Esophagus muscularis mucosa (tissue), 4 donors: Measurements from ENCODE around the gene CAMK1.

Experiments
- EP300 ChIP-seq: sonication (generic); formaldehyde crosslinking; IDR thresholded peaks from one replicate; pipeline ENCODE4 v1.6.1; 2017; ENCODE audit warnings: antibody characterized with exemption
- POLR2AphosphoS5 ChIP-seq, 2 donors: sonication (generic); formaldehyde crosslinking; IDR thresholded peaks; one replicate each; pipeline ENCODE4 v1.6.1; 2017; ENCODE audit warnings: antibody characterized with exemption in 2 of 2
- TF ChIP-seq, protein P1 (sequence below), 3 experiments: fragments of 200-600 bp in 2 of 3; fragments of 450-650 bp in 1 of 3; sonication (generic) in 2 of 3; IDR thresholded peaks; one replicate each; pipeline ENCODE4 v1.5.1; 2017 to 2019; ENCODE audit warnings: antibody characterized with exemption in 3 of 3, mild to moderate bottlenecking in 2 of 3, moderate library complexity in 1 of 3

DNA sequence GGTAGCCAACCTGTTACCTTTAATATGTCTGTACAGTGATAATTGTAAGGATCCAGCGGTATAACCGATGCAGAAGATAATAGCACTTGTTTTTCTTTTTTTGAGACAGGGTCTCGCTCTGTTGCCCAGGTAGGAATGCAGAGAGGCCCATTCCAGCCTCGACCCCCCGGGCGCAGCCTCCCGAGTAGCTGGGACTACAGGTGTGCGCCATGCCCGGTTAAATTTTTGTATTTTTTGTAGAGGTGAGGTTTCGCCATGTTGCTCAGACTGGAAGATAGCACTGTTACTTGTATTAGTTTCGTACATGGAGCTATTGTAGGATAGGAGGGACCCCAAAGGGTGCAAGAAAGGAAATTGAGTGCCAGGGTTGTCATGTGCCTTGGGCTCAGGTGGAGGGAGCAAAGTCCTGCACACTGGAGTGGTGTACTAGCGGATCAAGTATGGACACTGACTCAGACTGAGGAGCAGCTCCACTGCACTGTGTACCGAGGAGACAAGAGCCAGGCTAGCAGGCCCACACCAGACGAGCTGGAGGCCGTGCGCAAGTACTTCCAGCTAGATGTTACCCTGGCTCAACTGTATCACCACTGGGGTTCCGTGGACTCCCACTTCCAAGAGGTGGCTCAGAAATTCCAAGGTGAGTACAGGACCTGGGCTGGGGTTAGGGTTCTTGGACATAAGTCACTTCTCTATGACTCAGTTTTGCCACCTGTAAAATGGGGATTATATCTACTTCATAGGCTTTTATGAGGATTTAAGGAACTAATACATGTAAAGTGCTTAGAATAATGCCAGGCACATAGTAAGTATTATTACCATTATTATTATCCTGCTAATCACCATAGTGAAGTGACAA lies 19.0 kb downstream of the CAMK1 start:
- TF ChIP-seq, protein P1, sequence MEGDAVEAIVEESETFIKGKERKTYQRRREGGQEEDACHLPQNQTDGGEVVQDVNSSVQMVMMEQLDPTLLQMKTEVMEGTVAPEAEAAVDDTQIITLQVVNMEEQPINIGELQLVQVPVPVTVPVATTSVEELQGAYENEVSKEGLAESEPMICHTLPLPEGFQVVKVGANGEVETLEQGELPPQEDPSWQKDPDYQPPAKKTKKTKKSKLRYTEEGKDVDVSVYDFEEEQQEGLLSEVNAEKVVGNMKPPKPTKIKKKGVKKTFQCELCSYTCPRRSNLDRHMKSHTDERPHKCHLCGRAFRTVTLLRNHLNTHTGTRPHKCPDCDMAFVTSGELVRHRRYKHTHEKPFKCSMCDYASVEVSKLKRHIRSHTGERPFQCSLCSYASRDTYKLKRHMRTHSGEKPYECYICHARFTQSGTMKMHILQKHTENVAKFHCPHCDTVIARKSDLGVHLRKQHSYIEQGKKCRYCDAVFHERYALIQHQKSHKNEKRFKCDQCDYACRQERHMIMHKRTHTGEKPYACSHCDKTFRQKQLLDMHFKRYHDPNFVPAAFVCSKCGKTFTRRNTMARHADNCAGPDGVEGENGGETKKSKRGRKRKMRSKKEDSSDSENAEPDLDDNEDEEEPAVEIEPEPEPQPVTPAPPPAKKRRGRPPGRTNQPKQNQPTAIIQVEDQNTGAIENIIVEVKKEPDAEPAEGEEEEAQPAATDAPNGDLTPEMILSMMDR (IDR thresholded peaks at IDR 0.05) = no peak
- TF ChIP-seq EP300 (no peak), POLR2AphosphoS5 (IDR thresholded peaks at IDR 0.05) (no peak)
